HG03354 (cell line): ENCODE data around the gene FARP1.
A peak's percentile ranks its signal among the peaks of the same experiment; 100 is the strongest.

Source experiments
- ATAC-seq: cut with Tn5 transposase; IDR thresholded peaks from one replicate; pipeline ENCODE4 v1.9.1; 2021; ENCODE audit warnings: mild to moderate bottlenecking; ENCODE audit not compliant: unreplicated experiment, poor library complexity, severe bottlenecking

FARP1 gene

DNA sequence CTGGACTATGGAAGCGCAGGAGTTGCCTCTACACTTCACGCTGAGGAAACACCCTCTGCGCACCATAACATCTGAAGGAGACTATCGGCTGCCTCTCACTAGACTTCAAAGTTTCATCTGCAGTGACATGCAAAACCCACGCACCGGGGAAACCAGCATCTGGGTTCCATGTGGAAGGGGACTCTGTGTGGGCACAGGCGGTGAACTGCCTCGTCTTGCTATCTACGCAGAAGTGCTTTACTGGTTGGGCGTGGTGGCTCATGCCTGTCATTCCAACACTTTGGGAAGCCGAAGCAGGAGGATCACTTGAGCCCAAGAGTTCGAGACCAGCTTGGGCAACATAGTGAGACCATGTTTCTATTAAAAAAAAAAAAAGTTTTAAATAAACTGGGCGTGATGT, 317.6 kb downstream of the FARP1 start:
- no peak for ATAC-seq

- ATAC-seq: no peak
Observed at GRCh38 chr13:98461486-98462240, 318.8 kb downstream of the FARP1 start.

GRCh38 chr13:98462241-98462882, 319.5 kb downstream of the FARP1 start:
- no peak for ATAC-seq

DNA sequence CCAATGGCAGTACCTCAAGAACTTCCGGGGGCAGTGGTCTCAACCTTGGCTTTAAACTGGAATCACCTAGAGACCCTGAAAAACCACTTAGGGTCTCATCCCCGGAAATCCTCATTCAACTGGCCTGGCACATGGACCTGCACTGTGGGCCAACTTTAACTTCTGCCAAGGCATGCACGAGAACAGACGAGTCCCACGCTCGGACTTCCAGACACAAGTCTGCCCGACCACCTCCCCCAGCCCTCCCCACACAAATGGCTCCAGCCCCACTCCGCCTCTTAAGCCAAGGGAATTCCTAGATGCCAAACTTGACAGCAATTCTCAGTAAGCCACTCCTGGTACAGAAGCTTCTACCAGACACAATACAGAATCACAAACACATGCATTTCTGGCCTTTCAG, 320.1 kb downstream of the FARP1 start:
- ATAC-seq: no peak

DNA sequence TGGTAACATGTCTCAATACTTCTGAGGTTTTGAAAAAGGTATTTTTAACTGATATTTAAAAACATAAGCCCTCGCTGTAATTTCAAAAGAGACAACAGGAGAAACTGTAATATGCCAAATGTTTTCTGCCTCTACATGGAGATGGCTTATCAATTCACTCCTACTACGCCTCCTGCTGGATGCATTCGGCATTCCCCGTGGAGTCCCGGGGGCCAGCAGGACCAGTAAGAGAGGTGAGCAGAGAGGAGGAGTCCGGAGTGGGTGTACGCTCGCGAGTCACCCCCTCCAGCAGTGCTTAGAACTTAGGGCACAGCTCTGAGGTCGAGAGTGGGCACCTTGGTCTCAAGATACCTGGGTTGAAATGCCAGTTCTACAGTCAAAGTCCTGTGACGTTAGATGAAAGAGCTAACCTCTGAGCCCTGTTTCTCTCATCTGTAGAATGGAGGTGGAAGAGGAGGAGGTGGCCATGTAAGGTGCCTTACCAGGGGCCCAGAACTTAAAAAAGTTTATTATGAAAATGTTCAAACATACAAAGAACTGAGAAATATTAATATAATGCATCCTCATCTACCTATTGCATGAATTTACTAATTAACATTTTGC, 323.8 kb downstream of the FARP1 start:
- ATAC-seq: peak; percentile 54

GRCh38 chr13:98467263-98467985, 324.5 kb downstream of the FARP1 start:
- ATAC-seq: no peak

- no peak for ATAC-seq
Observed at GRCh38 chr13:98468361-98468760, 325.5 kb downstream of the FARP1 start.

DNA sequence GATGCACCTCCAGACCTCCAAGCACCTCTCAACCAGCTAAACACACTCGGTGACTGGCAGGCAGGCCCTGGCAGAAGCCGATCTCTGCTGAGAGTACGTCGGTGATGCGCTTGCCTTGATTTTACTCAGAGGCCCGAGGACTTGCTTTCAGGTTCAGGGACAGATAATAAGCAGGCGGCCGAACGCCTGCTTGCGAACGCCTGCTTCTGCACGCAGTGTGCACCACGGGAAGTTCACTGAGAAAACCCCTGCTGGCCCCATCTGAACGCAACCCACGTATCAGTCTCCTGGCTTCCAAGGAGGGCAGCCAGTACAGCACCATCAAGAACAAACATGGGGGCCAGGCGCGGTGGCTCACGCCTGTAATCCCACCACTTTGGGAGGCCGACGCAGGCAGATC, 326.0 kb downstream of the FARP1 start:
- ATAC-seq: no peak

DNA sequence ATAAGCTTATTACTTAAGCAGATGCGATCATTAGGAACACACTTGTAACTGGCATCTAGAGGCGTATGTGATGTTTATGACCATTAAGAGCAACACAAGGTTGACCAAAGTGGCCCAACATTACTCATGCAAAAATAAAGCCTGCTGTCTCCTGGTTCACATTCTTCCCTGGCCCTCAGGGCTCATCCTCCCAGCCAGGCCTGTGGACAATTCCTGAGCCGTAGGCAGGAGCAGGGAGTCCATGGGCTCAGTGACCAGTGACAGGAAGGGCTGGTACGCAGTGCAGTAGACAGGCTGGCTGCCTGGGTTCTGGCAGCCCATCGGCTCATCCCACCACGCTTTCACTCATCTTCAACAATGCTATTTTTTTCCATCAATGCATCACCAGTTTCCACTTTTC, 328.0 kb downstream of the FARP1 start:
- no peak for ATAC-seq

DNA sequence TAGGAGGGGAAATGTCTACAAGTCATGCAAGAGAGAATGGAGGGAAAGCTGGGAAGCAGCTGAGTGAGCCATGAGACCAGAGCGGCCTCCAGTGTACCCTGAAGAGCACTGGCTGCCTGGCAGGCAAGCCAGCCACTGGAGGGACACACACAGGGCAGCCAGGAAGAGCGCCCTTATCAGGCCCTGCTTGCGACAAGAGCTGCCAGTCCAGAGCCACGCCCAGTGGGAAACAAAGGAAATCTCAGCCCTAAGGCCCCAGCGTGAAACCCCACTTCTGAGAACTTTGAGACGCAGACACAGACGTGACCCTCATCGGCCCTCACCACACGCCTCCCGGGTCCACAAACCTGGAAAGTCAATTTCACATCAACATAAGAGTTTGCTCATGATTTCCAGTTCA, 329.0 kb downstream of the FARP1 start:
- no peak for ATAC-seq

DNA sequence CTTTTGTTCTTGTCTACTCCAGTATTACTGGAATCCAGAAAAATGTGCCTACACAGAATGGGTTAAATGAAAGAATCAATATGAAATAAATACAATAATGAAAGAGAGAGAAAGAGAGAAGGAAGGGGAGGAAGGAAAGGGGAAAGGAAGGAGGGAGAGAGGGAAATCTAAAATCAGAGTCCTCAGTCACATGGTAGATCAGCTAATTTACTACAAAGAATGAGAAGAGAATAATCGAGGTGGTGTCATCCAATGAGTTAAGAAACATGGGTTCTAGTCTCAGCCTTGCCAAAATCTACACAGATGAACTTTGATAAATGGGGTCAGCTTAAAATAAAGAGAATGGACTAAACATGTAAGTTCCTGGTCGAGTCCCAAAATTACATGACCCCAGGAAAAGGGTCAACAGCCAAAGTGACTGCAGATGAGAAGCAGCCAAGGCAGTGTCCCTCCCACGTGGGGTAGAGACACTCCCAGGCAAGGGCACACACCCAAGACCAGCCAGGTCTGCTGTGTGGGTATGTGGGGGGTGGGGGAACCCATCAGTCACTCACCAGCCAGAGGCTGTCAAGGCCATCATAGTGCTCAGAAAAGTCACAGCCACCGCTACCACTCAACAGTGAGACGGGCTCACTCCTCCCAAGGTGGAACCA, 330.4 kb downstream of the FARP1 start:
- no peak for ATAC-seq

GRCh38 chr13:98473788-98474144, 330.9 kb downstream of the FARP1 start:
- no peak for ATAC-seq

DNA sequence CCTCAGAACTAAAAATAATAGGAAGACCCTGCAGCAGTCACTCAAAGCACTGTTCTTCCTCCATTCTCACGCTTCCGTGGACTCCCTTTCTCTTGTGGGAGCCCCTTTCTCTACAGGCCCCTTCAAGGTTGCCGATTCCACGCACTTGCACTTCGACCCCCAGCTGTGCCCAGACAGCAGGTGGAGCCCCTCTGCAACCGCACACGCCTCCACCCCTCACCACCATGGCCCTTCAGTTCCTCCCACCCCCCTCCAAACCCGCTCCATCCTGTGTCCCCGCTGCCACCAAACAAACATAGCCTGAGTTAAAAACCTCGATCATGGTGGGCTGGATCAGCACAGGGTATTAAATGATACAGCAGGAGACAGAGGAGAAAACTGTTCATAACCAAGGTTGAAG, 331.4 kb downstream of the FARP1 start:
- ATAC-seq: no peak

DNA sequence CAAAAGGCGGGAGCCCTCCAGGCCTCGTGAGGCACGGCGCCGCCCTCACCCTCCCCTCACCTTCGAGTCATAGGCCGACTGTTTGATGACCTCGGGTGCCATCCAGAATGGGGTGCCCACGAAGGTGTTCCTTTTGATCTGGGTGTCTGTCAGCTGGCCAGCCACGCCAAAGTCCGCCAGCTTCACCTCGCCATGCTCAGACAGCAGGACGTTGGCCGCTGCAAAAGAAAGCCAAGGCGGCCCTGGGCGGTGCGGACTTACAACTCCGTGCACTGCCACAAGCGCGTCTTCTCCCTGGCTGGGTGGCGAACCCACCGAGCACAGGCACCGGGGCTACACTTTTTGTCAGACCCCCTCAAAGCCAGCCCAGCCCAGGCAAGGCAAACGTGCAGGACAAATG, 331.9 kb downstream of the FARP1 start:
- no peak for ATAC-seq

GRCh38 chr13:98475522-98475921, 332.6 kb downstream of the FARP1 start:
- ATAC-seq: no peak

DNA sequence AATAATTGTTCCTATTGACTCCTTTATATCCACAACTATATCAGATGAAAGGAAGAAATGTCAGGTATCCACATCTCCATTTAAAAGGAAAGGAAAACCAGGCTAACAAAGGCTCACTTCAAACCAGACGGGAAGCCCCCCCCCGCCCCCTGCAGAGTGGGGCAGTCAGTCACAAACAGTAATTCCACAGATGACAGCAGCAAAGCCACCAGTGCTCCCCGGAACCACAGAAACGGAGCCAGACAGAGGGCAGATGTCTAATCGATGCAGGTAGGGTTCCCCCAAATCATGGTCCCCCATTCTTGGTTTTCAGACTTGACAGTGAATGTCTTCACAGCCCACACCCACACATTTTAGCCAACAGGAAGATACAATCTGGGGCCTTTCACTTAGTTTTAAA, 333.2 kb downstream of the FARP1 start:
- peak; percentile 55 for ATAC-seq

DNA sequence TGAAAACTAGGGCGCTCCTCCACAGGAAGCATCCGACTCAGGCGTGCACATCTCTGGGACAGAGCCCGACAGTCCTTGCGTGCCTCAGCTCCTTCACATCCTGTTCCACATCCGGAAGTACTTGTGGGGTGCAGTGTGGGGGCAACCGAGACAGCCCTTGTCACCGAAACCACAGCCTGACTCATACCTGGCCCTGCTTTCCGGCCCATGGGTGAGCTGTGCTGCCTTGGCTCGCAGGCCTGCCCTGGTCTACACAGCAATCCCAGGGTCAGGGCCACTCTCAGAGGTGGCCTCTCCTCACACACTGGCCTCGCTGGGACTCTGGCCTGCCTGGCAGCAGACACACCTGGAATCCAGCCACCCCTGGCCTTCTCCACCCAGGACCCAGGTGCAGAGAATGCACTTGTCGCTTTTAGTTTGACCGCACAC, 333.7 kb downstream of the FARP1 start:
- ATAC-seq: peak; percentile 97

- peak; percentile 46 for ATAC-seq
Observed at GRCh38 chr13:98478189-98479129, 335.6 kb downstream of the FARP1 start.

GRCh38 chr13:98479496-98480003, 336.7 kb downstream of the FARP1 start:
- ATAC-seq: no peak
